ENCODE measurements around the gene SUPT3H.

SUPT3H gene

DNA sequence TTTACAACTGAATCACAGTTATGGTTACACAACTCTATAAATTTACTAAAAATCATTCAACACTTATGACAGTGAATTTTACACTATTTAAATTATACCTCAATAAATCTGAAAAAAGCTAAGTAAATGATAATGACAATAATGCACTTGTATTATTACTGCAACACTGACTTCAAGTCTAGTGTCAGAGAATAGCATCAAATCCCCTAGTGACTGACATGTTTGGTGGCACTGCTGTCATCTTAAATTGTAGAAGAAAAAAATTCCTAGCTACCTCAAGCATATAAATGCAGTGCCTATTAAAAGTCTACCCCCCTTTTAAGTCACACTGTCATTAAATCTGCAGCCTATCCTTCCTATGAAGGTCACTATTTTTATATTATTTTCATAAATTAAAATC lies 239.0 kb downstream of the SUPT3H start:
- Histone ChIP-seq H2BK120ac (ENCODE audit: low read depth, low read length) (no peak overlapping the region), H3K79me2 (ENCODE audit: control insufficient read depth, insufficient read depth, low read length) (no peaks in the 10 kb centered on the region), H4K5ac (ENCODE audit: low read length) (no peak overlapping the region), H3K4me3 (ENCODE audit: low read length) (no peak overlapping the region), H3K23ac (ENCODE audit: low read length) (no peak overlapping the region), H4K8ac (ENCODE audit: low read depth, low read length) (no peak overlapping the region), H3K4me2 (ENCODE audit: low read length) (no peak overlapping the region), H3K27ac (ENCODE audit: low read depth, low read length) (no peak overlapping the region), H3K56ac (ENCODE audit: low read length) (no peak overlapping the region), H3K18ac (ENCODE audit: low read length) (no peak overlapping the region), H3K27me3 (ENCODE audit: insufficient read depth, low read length, poor library complexity) (no peaks in the 10 kb centered on the region), H3K9ac (ENCODE audit: low read length) (no peak overlapping the region), H3K4ac (ENCODE audit: low read depth, low read length) (no peak overlapping the region), H2BK15ac (replicated peaks; ENCODE audit: low read depth) (no peak overlapping the region), H2AK5ac (ENCODE audit: low read length) (no peak overlapping the region), H3K4me1 (ENCODE audit: control insufficient read depth, low read depth, low read length) (no peaks in the 10 kb centered on the region), H3K36me3 (ENCODE audit: control insufficient read depth, insufficient read depth, low read length) (no peaks in the 10 kb centered on the region), H3K79me1 (ENCODE audit: low read length) (no peaks in the 10 kb centered on the region), H2BK5ac (ENCODE audit: low read length) (no peak overlapping the region)
- DNase-seq, result no peak

DNA sequence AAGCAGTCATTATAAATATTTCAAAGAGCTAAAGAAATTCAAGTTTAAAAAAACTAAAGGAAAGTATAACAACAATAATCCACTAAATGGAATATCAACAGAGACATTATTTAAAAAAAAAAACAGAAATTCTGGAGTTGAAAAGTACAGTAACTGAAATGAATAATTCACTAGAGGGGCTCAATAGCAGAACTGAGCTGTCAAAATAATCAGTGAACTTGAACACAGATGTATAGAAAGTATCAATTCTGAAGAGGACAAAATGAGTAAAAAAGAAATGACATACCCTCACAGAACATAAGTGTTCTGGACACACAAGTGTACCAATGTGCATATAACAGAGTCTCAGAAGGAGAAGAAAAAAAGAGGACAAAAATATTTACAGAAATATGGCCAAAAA lies 241.2 kb downstream of the SUPT3H start:
- Histone ChIP-seq H3K4ac (ENCODE audit: low read depth, low read length) (no peak overlapping the region), H3K79me1 (ENCODE audit: low read length) (no peaks in the 10 kb centered on the region), H2AK5ac (ENCODE audit: low read length) (no peak overlapping the region), H3K27ac (ENCODE audit: low read depth, low read length) (no peak overlapping the region), H3K18ac (ENCODE audit: low read length) (no peak overlapping the region), H3K23ac (ENCODE audit: low read length) (no peak overlapping the region), H2BK120ac (ENCODE audit: low read depth, low read length) (no peak overlapping the region), H3K27me3 (ENCODE audit: insufficient read depth, low read length, poor library complexity) (no peaks in the 10 kb centered on the region), H3K79me2 (ENCODE audit: control insufficient read depth, insufficient read depth, low read length) (no peaks in the 10 kb centered on the region), H3K56ac (ENCODE audit: low read length) (no peak overlapping the region), H3K4me1 (ENCODE audit: control insufficient read depth, low read depth, low read length) (no peaks in the 10 kb centered on the region), H4K8ac (ENCODE audit: low read depth, low read length) (no peak overlapping the region), H2BK15ac (replicated peaks; ENCODE audit: low read depth) (no peak overlapping the region), H3K4me2 (ENCODE audit: low read length) (no peak overlapping the region), H3K36me3 (ENCODE audit: control insufficient read depth, insufficient read depth, low read length) (no peaks in the 10 kb centered on the region), H3K4me3 (ENCODE audit: low read length) (no peak overlapping the region), H4K5ac (ENCODE audit: low read length) (no peak overlapping the region), H3K9ac (ENCODE audit: low read length) (no peak overlapping the region), H2BK5ac (ENCODE audit: low read length) (no peak overlapping the region)
- no peak for DNase-seq

DNA sequence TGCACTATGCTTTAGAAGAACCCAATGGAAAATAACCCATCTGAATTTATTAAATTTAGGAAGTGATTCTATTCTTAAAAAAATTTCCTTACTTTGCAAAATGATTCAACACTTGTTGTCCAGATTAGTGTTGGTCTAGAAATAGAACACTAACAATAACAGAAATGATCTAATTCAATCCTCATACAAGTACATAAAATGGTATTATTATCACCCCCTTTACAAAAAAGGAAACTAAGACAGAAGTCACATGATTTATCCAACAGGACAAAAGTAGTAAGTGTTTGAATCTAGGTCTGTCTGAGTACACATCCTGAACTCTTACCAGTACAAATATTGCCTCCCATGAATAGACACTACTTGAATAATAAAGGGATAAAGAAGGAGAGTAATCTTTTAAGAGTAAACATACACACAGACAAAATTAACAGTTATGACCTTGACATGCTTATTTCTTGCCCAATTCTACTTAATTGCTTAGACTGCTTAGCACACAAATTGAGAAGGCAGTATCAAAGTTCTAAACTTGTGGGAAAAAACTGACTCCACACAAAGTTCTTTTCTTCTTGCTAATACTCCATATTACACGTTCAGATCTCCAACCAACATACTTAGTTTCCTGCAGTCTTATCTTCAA lies 245.0 kb downstream of the SUPT3H start:
- H3K23ac ChIP-seq (ENCODE audit: low read length), result no peak overlapping the region
- no peak overlapping the region for H3K4me2 ChIP-seq (ENCODE audit: low read length)
- H2BK5ac ChIP-seq (ENCODE audit: low read length), result no peak overlapping the region
- no peaks in the 10 kb centered on the region for H3K79me2 ChIP-seq (ENCODE audit: control insufficient read depth, insufficient read depth, low read length)
- no peak overlapping the region for H3K27ac ChIP-seq (ENCODE audit: low read depth, low read length)
- no peaks in the 10 kb centered on the region for H3K36me3 ChIP-seq (ENCODE audit: control insufficient read depth, insufficient read depth, low read length)
- H4K5ac ChIP-seq (ENCODE audit: low read length), result no peak overlapping the region
- no CpG with 5 or more reads among the region's 1 CpG for WGBS (ENCODE audit: extremely low coverage, insufficient coverage, low lambda C conversion rate)
- no peak overlapping the region for H3K4ac ChIP-seq (ENCODE audit: low read depth, low read length)
- no peaks in the 10 kb centered on the region for H3K27me3 ChIP-seq (ENCODE audit: insufficient read depth, low read length, poor library complexity)
- H2BK15ac ChIP-seq (replicated peaks; ENCODE audit: low read depth), result no peak overlapping the region
- no peak overlapping the region for H3K56ac ChIP-seq (ENCODE audit: low read length)
- no peak overlapping the region for H3K4me3 ChIP-seq (ENCODE audit: low read length)
- no peaks in the 10 kb centered on the region for H3K4me1 ChIP-seq (ENCODE audit: control insufficient read depth, low read depth, low read length)
- no peak overlapping the region for H2BK120ac ChIP-seq (ENCODE audit: low read depth, low read length)
- H3K79me1 ChIP-seq (ENCODE audit: low read length), result no peaks in the 10 kb centered on the region
- H3K9ac ChIP-seq (ENCODE audit: low read length), result no peak overlapping the region
- DNase-seq, result no peak
- H2AK5ac ChIP-seq (ENCODE audit: low read length), result no peak overlapping the region
- H4K8ac ChIP-seq (ENCODE audit: low read depth, low read length), result no peak overlapping the region
- H3K18ac ChIP-seq (ENCODE audit: low read length), result no peak overlapping the region

DNA sequence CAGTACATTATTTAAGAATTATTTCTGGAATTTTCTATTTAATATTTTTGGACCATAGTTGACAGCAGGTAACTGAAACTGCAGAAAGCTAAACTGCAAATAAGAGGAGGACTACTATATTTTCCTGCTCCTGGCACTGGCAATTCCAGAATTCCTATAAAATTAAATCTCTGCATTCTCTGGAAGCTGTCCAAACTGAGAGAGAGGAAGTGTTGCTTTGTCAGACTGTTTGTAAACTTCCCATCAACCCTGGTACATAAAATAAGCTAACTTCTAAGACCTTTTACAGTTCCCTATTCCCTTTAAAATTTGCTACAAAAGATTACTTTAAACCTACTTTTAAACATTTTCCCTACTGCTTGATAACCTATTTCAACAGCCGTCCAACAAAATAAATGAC lies 245.7 kb downstream of the SUPT3H start:
- Histone ChIP-seq H3K79me1 (ENCODE audit: low read length) (no peaks in the 10 kb centered on the region), H3K56ac (ENCODE audit: low read length) (no peak overlapping the region), H2BK15ac (replicated peaks; ENCODE audit: low read depth) (no peak overlapping the region), H3K36me3 (ENCODE audit: control insufficient read depth, insufficient read depth, low read length) (no peaks in the 10 kb centered on the region), H4K5ac (ENCODE audit: low read length) (no peak overlapping the region), H3K23ac (ENCODE audit: low read length) (no peak overlapping the region), H3K27ac (ENCODE audit: low read depth, low read length) (no peak overlapping the region), H3K4me3 (ENCODE audit: low read length) (no peak overlapping the region), H3K4me1 (ENCODE audit: control insufficient read depth, low read depth, low read length) (no peaks in the 10 kb centered on the region), H3K18ac (ENCODE audit: low read length) (no peak overlapping the region), H2BK120ac (ENCODE audit: low read depth, low read length) (no peak overlapping the region), H2BK5ac (ENCODE audit: low read length) (no peak overlapping the region), H3K9ac (ENCODE audit: low read length) (no peak overlapping the region), H3K4ac (ENCODE audit: low read depth, low read length) (no peak overlapping the region), H3K79me2 (ENCODE audit: control insufficient read depth, insufficient read depth, low read length) (no peaks in the 10 kb centered on the region), H3K27me3 (ENCODE audit: insufficient read depth, low read length, poor library complexity) (no peaks in the 10 kb centered on the region), H3K4me2 (ENCODE audit: low read length) (no peak overlapping the region), H4K8ac (ENCODE audit: low read depth, low read length) (no peak overlapping the region), H2AK5ac (ENCODE audit: low read length) (no peak overlapping the region)
- WGBS (ENCODE audit: extremely low coverage, insufficient coverage, low lambda C conversion rate), result 100% methylated on average over 1 of the region's 1 CpG
- no peak for DNase-seq

DNA sequence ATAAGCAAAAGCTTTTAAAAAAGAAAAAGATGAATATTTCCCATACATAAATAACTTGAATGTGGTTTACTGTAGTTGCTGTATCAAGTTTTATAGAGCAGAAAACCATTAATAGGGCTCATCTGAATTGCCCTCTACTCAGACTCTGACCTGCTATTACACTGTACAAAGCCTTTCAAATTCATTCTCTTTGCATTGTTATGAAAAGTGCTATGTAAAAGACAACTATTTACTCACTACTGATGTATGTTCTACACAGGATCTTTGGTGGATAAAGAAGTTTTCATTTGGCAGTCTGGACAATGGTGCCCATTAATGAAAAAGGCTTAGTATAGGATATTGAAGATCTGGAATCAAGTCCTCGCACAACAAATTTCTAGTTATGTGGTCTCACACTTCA lies 248.7 kb downstream of the SUPT3H start:
- no peak overlapping the region for H3K4me3 ChIP-seq (ENCODE audit: low read length)
- H3K79me2 ChIP-seq (ENCODE audit: control insufficient read depth, insufficient read depth, low read length), result no peaks in the 10 kb centered on the region
- H3K4me2 ChIP-seq (ENCODE audit: low read length), result no peak overlapping the region
- H2BK5ac ChIP-seq (ENCODE audit: low read length), result no peak overlapping the region
- no peaks in the 10 kb centered on the region for H3K4me1 ChIP-seq (ENCODE audit: control insufficient read depth, low read depth, low read length)
- H2BK120ac ChIP-seq (ENCODE audit: low read depth, low read length), result no peak overlapping the region
- no peak overlapping the region for H3K9ac ChIP-seq (ENCODE audit: low read length)
- no peak overlapping the region for H3K23ac ChIP-seq (ENCODE audit: low read length)
- H4K8ac ChIP-seq (ENCODE audit: low read depth, low read length), result no peak overlapping the region
- no peaks in the 10 kb centered on the region for H3K27me3 ChIP-seq (ENCODE audit: insufficient read depth, low read length, poor library complexity)
- H4K5ac ChIP-seq (ENCODE audit: low read length), result no peak overlapping the region
- H3K79me1 ChIP-seq (ENCODE audit: low read length), result no peaks in the 10 kb centered on the region
- H2BK15ac ChIP-seq (replicated peaks; ENCODE audit: low read depth), result no peak overlapping the region
- no peak overlapping the region for H2AK5ac ChIP-seq (ENCODE audit: low read length)
- no peak overlapping the region for H3K27ac ChIP-seq (ENCODE audit: low read depth, low read length)
- H3K56ac ChIP-seq (ENCODE audit: low read length), result no peak overlapping the region
- H3K18ac ChIP-seq (ENCODE audit: low read length), result no peak overlapping the region
- no peaks in the 10 kb centered on the region for H3K36me3 ChIP-seq (ENCODE audit: control insufficient read depth, insufficient read depth, low read length)
- no peak overlapping the region for H3K4ac ChIP-seq (ENCODE audit: low read depth, low read length)
- WGBS (ENCODE audit: extremely low coverage, insufficient coverage, low lambda C conversion rate), result no CpG with 5 or more reads among the region's 1 CpG
- DNase-seq, result no peak

DNA sequence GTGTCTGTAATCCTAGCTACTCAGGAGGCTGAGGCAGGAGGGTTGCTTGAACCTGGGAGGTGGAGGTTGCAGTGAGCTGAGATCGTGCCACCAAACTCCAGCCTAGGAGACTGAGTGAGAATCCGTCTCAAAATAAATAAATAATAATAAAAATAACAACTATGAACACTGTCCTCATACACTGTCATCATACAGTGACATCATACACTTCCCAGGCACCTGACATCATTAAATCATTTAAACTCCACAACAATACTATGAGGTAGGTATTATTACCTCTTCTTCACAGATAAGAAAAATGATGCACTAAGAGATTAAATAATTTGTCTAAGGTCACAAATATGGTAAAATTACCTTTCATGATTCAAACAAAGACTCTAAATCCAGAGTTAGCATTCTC lies 250.5 kb downstream of the SUPT3H start:
- Histone ChIP-seq H3K36me3 (ENCODE audit: control insufficient read depth, insufficient read depth, low read length) (no peaks in the 10 kb centered on the region), H3K23ac (ENCODE audit: low read length) (no peak overlapping the region), H3K4me3 (ENCODE audit: low read length) (no peak overlapping the region), H2AK5ac (ENCODE audit: low read length) (no peak overlapping the region), H4K5ac (ENCODE audit: low read length) (no peak overlapping the region), H2BK5ac (ENCODE audit: low read length) (no peak overlapping the region), H3K9ac (ENCODE audit: low read length) (no peak overlapping the region), H2BK120ac (ENCODE audit: low read depth, low read length) (no peak overlapping the region), H3K27ac (ENCODE audit: low read depth, low read length) (no peak overlapping the region), H3K27me3 (ENCODE audit: insufficient read depth, low read length, poor library complexity) (no peaks in the 10 kb centered on the region), H3K18ac (ENCODE audit: low read length) (no peak overlapping the region), H2BK15ac (replicated peaks; ENCODE audit: low read depth) (no peak overlapping the region), H3K79me1 (ENCODE audit: low read length) (no peaks in the 10 kb centered on the region), H3K4ac (ENCODE audit: low read depth, low read length) (no peak overlapping the region), H4K8ac (ENCODE audit: low read depth, low read length) (no peak overlapping the region), H3K4me1 (ENCODE audit: control insufficient read depth, low read depth, low read length) (no peaks in the 10 kb centered on the region), H3K79me2 (ENCODE audit: control insufficient read depth, insufficient read depth, low read length) (no peaks in the 10 kb centered on the region), H3K4me2 (ENCODE audit: low read length) (no peak overlapping the region), H3K56ac (ENCODE audit: low read length) (no peak overlapping the region)
- no CpG with 5 or more reads among the region's 2 CpGs for WGBS (ENCODE audit: extremely low coverage, insufficient coverage, low lambda C conversion rate)
- DNase-seq, result no peak
